Neural progenitor cell (in vitro differentiated cells): Measurements from ENCODE around the gene FYB1. TPM values are rescaled to one million over a fixed set of nuclear protein-coding genes. Genes with fewer than 3 reads are reported as not detected.

Experiments
- DNase-seq: peaks from one replicate; pipeline ENCODE4 v3.0.0-alpha.2; 2016; ENCODE audit warnings: low spot score
- H2AFZ ChIP-seq: fragments of 200-600 bp; sonication (generic); replicated peaks from 2 replicates; pipeline ENCODE4 v1.6.1; 2016; ENCODE audit warnings: antibody characterized with exemption
- H3F3A ChIP-seq: fragments of 200-600 bp; sonication (generic); 2 replicates; pipeline ENCODE4 v1.6.1; 2016; ENCODE audit warnings: antibody characterized with exemption, low read depth
- H3K27ac ChIP-seq: fragments of 200-600 bp; sonication (generic); 2 replicates; pipeline ENCODE4 v1.5.1; 2016; ENCODE audit warnings: mild to moderate bottlenecking
- H3K27me3 ChIP-seq: fragments of 200-600 bp; sonication (generic); 2 replicates; pipeline ENCODE4 v1.6.1; 2016; ENCODE audit warnings: mild to moderate bottlenecking, moderate library complexity
- H3K36me3 ChIP-seq: fragments of 200-600 bp; sonication (generic); 2 replicates; pipeline ENCODE4 v1.5.1; 2016
- H3K4me1 ChIP-seq: fragments of 200-600 bp; sonication (generic); 2 replicates; pipeline ENCODE4 v1.6.1; 2016; ENCODE audit warnings: mixed run types
- H3K4me2 ChIP-seq: fragments of 200-600 bp; sonication (generic); 2 replicates; pipeline ENCODE4 v1.6.1; 2016
- H3K4me3 ChIP-seq: fragments of 200-600 bp; sonication (generic); 2 replicates; pipeline ENCODE4 v1.5.1; 2016
- H3K79me2 ChIP-seq: fragments of 200-600 bp; sonication (generic); 2 replicates; pipeline ENCODE4 v1.6.1; 2016; ENCODE audit warnings: low read depth
- H3K9ac ChIP-seq: fragments of 200-600 bp; sonication (generic); 2 replicates; pipeline ENCODE4 v1.6.1; 2016
- H3K9me3 ChIP-seq: fragments of 200-600 bp; sonication (generic); 2 replicates; pipeline ENCODE4 v1.5.1; 2016; ENCODE audit warnings: low read depth
- H4K20me1 ChIP-seq: fragments of 200-600 bp; sonication (generic); 2 replicates; pipeline ENCODE4 v1.6.1; 2016; ENCODE audit warnings: low read depth
- H3K27ac Mint-ChIP-seq: 3 replicates; pipeline ENCODE4 v1.8.0; 2021; ENCODE audit warnings: mixed read lengths
- H3K27me3 Mint-ChIP-seq: 2 replicates; pipeline ENCODE4 v1.8.0; 2022; ENCODE audit warnings: low read depth, mild to moderate bottlenecking, inconsistent platforms, moderate library complexity, mixed read lengths; ENCODE audit not compliant: insufficient read depth
- H3K36me3 Mint-ChIP-seq: 3 replicates; pipeline ENCODE4 v1.8.0; 2021; ENCODE audit warnings: mixed read lengths
- H3K4me1 Mint-ChIP-seq: 3 replicates; pipeline ENCODE4 v1.8.0; 2021; ENCODE audit warnings: mixed read lengths
- H3K4me3 Mint-ChIP-seq: 3 replicates; pipeline ENCODE4 v1.8.0; 2021; ENCODE audit warnings: mild to moderate bottlenecking, moderate library complexity, mixed read lengths
- H3K9me3 Mint-ChIP-seq: 3 replicates; pipeline ENCODE4 v1.8.0; 2020; ENCODE audit warnings: mixed read lengths
- CTCF ChIP-seq: fragments of 200-600 bp; sonication (generic); IDR thresholded peaks from 2 replicates; pipeline ENCODE4 v1.5.1; 2017; ENCODE audit warnings: antibody characterized with exemption, mild to moderate bottlenecking
- EZH2 ChIP-seq: fragments of 200-600 bp; sonication (generic); IDR thresholded peaks from 2 replicates; pipeline ENCODE4 v1.6.1; 2017; ENCODE audit warnings: antibody characterized with exemption, mild to moderate bottlenecking, moderate library complexity
- EZH2phosphoT487 ChIP-seq: fragments of 200-600 bp; sonication (generic); IDR thresholded peaks from 2 replicates; pipeline ENCODE4 v1.6.1; 2017; ENCODE audit warnings: antibody characterized with exemption
- total RNA-seq: library from RNA; depleted of rRNA; stranded (reverse); fragments of >200 nt; gene quantifications from 2 replicates; pipeline ENCODE4 v1.2.3, GENCODE V29; 2015; ENCODE audit warnings: low replicate concordance

The FYB1 gene
- total RNA-seq, 1 donor from 2014 or later: not detected

GRCh38 chr5:39207345-39208045, 11.9 kb downstream of the FYB1 start:
- H3K27ac ChIP-seq: no peak overlapping the region
- Mint-ChIP-seq H3K36me3 (no peaks in the 10 kb centered on the region), H3K4me1 (no peaks in the 10 kb centered on the region), H3K9me3 (no peaks in the 10 kb centered on the region), H3K27me3 (no peaks in the 10 kb centered on the region), H3K4me3 (no peak overlapping the region), H3K27ac (no peak overlapping the region)
- no peak overlapping the region for H3K4me3 ChIP-seq
- no peak for DNase-seq
- H3K36me3 ChIP-seq: no peaks in the 10 kb centered on the region
- H3K4me2 ChIP-seq: no peak overlapping the region
- no peaks in the 10 kb centered on the region for H3K79me2 ChIP-seq
- no peaks in the 10 kb centered on the region for H3K4me1 ChIP-seq
- TF ChIP-seq EZH2 (no peak), CTCF (no peak), EZH2phosphoT487 (no peak)
- no peaks in the 10 kb centered on the region for H3K27me3 ChIP-seq
- H3K9ac ChIP-seq: no peak overlapping the region
- no peaks in the 10 kb centered on the region for H3F3A ChIP-seq
- no peak overlapping the region for H2AFZ ChIP-seq
- no peaks in the 10 kb centered on the region for H3K9me3 ChIP-seq
- no peaks in the 10 kb centered on the region for H4K20me1 ChIP-seq

- H3K4me2 ChIP-seq: no peak overlapping the region
- no peak for DNase-seq
- TF ChIP-seq EZH2phosphoT487: no peak
- no peak for TF ChIP-seq EZH2
- no peak for TF ChIP-seq CTCF
- H3F3A ChIP-seq: no peaks in the 10 kb centered on the region
- Mint-ChIP-seq H3K4me3 (no peak overlapping the region), H3K9me3 (no peaks in the 10 kb centered on the region), H3K4me1 (no peaks in the 10 kb centered on the region), H3K36me3 (no peaks in the 10 kb centered on the region), H3K27ac (no peak overlapping the region), H3K27me3 (no peaks in the 10 kb centered on the region)
- H3K36me3 ChIP-seq: no peaks in the 10 kb centered on the region
- H4K20me1 ChIP-seq: no peaks in the 10 kb centered on the region
- no peak overlapping the region for H2AFZ ChIP-seq
- no peaks in the 10 kb centered on the region for H3K27me3 ChIP-seq
- no peak overlapping the region for H3K9ac ChIP-seq
- H3K27ac ChIP-seq: no peak overlapping the region
- no peaks in the 10 kb centered on the region for H3K9me3 ChIP-seq
- H3K4me1 ChIP-seq: no peaks in the 10 kb centered on the region
- no peak overlapping the region for H3K4me3 ChIP-seq
- no peaks in the 10 kb centered on the region for H3K79me2 ChIP-seq
These were observed 12.6 kb downstream of the FYB1 start for GRCh38 chr5:39206630-39207321.

- no peak overlapping the region for H3K4me2 ChIP-seq
- H2AFZ ChIP-seq: no peak overlapping the region
- H3F3A ChIP-seq: no peaks in the 10 kb centered on the region
- H3K27ac ChIP-seq: no peak overlapping the region
- H3K9ac ChIP-seq: no peak overlapping the region
- TF ChIP-seq EZH2phosphoT487: no peak
- no peak for TF ChIP-seq CTCF
- no peak for TF ChIP-seq EZH2
- no peaks in the 10 kb centered on the region for H4K20me1 ChIP-seq
- Mint-ChIP-seq H3K36me3 (no peaks in the 10 kb centered on the region), H3K27ac (no peak overlapping the region), H3K9me3 (no peaks in the 10 kb centered on the region), H3K4me3 (no peak overlapping the region), H3K27me3 (no peaks in the 10 kb centered on the region), H3K4me1 (peaks cover 4% of the 10 kb centered on the region)
- H3K27me3 ChIP-seq: no peaks in the 10 kb centered on the region
- no peaks in the 10 kb centered on the region for H3K36me3 ChIP-seq
- no peaks in the 10 kb centered on the region for H3K9me3 ChIP-seq
- H3K4me1 ChIP-seq: no peaks in the 10 kb centered on the region
- no peak overlapping the region for H3K4me3 ChIP-seq
- DNase-seq: no peak
- H3K79me2 ChIP-seq: no peaks in the 10 kb centered on the region
These were observed 13.8 kb downstream of the FYB1 start for GRCh38 chr5:39205550-39205949.
